DMS114 treated with DMSO at 0.1 percent for 48 hours (cell line): ENCODE measurements around the gene LIME1.
"Not testable (repeated sequence)": the region's sequence is repeated elsewhere in the genome, so short reads cannot be mapped to it uniquely, and the experiment has no call there.

ENCODE experiments used
- DNase-seq: peaks from one replicate; lab custom pipeline; 2025; ENCODE audit not compliant: unreplicated experiment; lab: John Stamatoyannopoulos, UW

LIME1 gene

DNA sequence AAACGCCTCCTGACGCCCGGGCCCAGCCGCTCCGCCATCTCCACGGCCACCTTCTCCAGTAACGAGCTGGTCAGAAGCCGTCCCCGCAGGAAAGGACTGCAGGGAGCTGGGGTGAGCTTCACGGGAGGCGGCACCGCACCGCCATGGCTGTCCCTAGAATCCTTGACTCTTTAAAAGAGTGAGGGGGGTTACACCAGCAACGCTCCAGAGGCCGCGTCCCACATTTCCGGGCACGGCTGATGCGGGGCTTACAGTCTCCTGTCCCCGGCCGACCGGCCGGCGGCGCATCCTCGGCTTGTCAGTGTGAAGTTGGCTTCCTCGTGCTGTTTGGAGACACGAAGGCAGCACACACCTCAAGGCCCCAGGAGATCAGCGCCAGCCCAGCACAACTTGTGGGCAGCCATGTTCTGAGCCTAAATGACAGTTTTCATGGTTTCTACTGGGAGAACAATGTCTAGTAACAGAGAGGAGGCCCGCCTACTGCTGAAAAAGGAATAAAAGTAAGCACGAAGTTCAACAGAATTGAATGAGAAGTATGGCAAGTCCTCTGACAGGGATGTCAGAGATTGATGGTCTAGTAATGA lies 33.5 kb downstream of the LIME1 start:
- DNase-seq, result no peak

DNA sequence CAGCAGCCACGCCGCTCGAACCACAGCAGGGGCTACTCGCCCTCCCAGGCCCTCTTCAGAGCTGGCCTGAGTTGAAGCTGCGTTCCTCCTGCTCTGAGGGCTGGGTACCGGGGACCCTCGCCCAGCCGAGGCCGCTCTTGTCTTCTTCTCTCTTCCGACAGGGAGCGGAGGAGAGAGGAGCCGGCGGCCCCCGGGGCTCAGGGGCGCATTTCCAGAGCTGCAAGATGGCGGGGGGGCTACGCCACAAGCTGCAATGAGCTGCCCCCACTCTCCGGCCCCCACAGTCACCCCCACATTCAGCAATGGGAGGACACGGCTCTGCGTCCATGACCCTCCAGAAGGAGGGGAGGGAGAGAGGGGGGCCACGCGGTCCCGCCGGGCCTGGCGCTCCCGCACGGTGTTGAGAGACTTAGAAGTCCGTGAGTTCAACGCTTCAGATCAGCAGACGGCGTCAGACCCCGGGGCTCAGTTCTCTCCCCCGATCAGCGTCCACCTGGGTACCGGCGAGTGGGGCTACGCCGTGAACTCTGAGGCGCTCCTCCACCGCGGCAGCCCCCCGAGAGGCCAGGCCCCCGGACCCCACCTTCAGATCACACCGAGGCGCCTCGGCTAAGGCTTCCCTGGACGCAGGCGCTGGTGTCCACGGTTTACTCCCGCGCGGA lies 34.7 kb downstream of the LIME1 start:
- no peak for DNase-seq

DNA sequence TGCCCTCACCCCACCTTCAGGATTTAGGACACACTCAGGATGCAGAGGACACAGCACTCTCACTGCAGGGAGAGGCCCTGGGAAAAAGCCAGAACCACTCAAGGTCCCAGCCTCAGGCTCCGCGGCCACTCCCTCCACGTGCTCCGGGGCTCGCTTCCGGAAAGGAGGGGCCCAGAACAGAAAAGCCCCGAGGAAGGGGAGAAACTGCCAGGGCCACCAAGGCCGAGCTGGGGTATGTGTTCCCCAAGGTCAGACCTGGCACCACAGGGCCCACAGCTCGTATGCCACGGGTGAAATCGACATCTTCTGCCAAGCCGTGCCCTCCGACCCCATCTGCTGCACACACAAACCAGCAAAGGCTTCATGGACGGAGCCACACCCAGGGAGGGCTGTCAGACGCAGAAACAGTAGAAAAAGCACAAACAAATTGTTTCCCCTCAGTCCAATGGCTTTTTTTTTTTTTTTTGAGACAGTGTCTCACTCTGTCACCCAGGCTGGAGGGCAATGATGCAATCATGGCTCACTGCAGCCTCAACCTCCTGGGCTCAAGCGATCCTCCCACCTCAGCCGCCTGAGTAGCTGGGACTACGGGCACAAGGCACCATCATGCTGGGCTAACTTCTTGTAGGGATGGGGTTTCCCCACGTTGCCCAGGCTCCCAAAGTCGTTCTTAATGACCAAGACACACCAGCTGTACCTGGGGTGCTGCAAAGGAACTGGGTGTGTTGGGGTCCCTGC lies 36.5 kb downstream of the LIME1 start:
- DNase-seq, result no peak

DNA sequence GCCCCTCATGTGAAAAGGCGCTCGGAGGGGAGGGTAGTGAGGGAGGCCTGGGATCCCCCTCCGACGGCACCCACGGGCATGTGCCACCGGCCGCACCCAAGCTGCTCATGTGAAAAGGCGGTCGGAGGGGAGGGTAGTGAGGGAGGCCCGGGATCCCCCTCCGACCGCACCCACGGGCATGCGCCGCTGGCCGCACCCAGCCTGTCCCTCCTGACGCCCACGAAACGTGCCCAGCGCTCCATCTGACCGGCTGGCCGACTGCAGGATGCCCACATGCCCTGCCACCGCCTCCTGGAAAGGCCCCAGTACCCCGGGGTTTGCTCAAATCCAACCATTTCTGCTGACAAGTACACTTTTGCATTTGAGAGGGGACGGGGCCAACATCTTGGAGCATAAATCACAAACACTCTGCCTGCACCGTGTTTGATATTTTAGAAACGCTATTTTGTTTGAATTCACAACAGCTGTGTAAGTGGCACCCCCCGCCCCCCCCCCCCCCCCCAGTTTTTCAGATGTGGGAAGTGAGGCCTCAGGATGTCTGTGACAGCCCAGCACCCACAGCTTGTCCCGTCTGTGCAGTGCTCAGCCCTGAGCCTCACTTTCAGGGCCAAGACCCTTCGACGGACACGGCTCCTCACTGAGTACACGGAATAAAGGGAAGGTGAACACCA lies 37.2 kb downstream of the LIME1 start:
- no peak for DNase-seq

DNA sequence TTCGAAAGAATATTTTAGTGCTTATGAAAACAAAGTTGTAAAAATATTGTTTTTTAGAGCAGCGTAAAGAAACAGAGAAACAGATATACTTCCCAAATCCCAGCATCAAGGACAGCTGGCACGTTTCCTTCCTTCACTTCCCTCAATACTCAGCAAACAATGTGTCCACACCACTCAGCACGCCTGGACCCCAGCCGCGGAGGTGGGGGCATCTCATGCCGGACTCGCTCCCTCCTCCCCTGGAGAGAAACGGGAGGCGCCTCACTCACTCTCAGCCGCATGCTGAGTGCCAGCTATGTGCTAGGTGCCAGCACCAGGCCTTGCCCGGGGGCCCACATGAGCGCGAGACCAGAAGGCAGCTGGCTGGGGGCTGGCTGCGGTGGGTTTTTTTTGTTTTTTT lies 37.8 kb downstream of the LIME1 start:
- DNase-seq, result no peak

DNA sequence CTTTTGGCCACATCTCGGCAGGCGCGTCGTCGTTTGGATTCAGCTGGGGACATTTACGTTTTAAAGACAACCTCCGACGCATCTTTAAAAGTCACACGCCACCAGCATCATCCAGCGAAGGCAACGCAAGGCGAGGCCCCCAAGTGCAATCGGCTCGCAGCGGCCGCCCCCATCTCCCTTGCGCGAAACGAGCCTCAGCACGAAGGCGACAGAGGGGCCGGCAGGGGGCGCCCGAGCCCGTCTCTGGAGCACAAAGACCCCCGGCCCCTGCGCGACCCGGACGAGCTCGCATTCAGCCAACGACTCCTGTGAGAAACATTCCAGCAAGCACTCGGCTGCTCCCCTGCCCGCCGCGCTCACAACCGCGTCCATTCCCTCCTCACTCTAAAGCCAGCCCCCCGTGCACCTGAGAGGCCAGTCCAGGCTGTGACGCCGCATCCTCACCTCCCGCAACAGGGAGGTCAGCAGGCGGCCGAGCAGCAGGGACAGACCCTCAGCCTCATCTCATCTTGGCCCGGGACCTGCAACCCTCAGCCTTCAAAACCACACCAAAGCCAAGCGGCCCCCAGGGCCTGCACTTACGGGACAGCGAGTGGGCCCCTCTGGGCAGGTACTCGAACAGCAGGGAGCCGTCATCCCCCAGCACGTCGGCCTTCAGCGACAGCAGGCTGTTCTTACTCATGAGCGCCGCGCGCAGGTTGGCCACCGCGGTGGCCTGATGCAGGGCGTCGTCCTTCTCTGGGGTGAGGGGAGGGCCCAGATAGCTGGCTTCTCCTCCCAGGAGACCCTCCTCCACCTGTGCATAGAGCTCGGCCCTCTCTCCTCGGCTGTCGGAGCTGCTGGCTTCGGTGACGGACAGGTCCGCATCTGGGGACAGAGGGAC lies 38.9 kb downstream of the LIME1 start:
- no peak for DNase-seq

DNA sequence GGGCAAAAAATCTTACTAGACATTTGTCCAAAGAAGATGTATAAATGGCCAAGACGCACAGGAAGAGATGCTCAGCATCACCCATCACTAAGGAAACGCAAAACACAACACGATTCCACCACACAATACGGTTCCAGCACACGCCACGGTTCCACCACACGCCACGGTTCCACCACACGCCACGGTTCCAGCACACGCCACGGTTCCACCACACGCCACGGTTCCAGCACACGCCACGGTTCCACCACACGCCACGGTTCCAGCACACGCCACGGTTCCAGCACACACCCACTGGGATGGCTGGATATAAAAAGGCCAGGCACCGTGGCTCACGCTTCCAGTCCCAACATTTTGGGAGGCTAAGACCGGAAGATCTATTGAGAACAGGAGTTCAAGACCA lies 40.4 kb downstream of the LIME1 start:
- not testable (repeated sequence) for DNase-seq

DNA sequence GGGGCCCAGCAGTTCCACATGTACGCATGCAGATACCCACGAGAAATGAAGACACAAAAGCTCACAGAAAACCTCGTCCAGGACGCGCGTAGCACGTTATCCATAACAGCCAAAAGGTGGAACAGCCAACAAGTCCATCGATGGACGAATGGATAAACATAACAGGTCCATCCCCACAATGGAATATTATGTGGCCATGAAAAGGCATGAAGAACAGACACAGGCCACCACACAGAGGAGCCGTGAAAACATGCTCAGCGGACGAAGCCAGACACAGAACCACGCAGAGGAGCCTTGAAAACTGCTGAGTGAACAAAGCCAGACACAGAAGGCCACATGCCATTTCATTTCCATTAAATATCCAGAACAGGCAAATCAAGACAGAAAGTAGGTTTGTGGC lies 41.1 kb downstream of the LIME1 start:
- DNase-seq, result no peak

DNA sequence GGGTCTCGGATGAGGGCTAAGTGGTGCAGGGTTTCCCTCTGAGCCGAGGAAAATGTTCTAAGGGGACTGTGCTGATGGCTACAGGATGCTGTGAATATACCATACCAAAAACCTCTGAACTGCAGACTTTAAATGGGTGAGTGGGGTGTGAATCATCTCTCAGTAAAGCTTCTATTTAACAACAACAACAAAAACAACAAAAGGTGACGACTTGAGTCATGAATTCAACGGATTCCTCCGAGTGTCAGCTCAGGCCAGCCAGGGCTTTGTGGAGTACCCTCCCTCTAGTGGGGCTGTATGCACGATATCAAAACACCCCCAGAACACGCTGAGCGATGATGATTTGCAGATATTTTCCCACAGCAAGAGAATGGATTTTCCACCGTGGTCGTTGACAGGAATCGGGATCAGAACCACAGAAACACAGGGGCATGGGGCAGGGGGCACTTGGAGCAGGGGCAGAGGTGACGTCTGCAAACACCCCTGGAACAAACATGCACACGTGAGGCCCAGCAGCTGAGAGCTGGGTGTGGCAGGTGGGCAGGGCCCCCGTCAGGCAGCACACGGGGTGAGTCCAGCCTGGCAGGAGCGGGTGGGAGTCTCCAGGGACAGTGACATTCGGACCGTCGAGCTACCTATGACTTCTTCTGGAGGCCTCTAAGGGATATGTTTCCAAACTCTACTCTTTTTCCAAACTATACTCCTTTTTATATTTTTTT lies 41.7 kb downstream of the LIME1 start:
- no peak for DNase-seq

DNA sequence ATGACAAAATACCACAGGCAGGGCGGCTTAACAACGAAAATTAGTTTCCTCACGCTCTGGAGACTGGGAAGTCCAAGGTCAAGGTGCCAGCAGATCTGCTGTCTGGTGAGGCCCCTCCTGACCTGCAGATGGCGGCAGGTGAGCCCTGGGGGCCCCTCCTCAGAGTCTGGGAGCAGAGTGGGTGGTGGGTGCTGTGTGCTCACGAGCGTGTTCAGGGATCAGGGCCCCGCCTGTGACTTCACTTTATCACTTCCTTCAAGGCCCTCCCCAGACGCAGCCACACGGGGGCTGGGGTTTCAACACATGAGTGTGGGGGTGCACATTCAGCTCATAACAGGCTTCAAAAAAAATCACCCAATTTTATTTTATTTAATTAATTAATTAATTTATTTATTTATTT lies 42.4 kb downstream of the LIME1 start:
- no peak for DNase-seq

DNA sequence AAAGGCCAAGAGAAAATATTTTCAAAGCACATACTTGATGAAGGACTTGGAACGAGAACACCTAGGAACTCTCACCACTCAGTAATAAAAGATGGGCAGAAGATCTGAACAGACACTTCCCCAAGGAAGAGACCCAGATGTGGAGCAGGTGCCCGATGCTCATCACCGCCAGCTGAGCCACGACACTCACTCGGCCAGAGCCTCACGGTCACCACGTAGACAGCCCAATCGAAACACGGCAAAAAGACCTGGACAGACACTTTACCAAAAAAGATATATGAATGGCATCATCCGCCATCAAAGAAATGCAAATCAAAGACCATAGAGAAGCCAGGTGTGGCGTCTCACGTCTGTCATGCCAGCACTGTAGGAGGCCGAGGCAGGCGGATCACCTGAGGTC lies 44.7 kb downstream of the LIME1 start:
- no peak for DNase-seq

DNA sequence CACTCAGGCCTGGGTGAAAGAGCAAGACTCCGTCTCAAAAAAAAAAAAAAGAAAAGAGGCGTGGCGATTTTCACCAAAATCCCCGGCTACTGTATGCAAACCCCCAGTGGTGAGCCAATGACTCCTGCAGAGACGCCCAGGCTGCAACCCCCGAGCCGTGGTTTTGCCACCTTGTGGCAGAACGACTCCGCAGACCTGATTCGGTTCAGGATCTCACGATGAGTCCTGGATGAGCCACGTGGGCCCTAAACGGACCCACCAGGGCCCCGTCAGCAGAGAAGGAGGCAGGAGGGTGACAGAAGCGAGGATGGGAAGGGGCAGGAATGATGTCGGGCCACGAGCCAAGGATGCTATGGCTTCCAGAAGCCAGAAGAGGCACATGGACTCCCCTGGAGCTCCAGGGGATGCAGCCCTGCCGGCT lies 45.6 kb downstream of the LIME1 start:
- DNase-seq, result no peak

DNA sequence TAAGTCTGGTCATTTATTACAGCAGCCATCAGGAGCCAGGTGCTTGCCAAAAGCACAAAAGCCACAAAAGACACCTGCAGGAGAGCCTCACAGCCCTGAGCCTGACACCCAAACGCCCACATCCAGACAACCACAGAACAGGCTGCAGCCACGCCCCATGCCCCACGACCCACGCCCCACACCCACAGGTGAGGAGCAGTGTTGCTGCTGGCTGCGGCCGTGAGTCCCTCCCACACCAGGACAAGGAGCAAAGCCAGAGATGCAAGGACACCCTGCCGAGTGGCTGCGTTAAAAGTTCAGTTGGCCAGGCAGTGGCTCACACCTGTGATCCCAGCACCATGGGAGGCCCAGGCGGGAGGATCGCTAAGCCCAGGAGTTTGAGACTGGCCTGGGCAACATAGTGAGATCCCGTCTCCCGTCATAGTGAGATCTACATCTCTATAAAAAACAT lies 46.1 kb downstream of the LIME1 start:
- DNase-seq, result no peak

DNA sequence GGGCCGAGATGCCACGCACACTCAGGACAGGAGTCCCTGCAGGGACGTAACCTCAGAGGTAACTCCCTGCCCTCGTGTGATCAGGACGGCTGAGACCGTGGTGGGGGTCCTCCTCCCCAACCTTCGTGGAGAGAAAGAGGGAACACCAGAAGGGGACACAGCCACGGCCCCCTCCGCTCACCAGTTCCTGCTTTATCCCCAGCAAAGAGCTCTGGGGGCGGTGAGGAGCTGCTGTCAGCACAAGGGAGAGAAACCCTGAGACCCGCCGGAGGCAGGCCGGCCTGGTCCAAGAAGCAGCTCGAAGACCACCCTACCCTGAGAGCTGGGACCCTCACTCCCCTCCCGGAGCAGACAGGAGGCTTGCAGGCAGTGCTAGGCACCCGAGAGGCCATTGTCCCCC lies 47.5 kb downstream of the LIME1 start:
- no peak for DNase-seq

DNA sequence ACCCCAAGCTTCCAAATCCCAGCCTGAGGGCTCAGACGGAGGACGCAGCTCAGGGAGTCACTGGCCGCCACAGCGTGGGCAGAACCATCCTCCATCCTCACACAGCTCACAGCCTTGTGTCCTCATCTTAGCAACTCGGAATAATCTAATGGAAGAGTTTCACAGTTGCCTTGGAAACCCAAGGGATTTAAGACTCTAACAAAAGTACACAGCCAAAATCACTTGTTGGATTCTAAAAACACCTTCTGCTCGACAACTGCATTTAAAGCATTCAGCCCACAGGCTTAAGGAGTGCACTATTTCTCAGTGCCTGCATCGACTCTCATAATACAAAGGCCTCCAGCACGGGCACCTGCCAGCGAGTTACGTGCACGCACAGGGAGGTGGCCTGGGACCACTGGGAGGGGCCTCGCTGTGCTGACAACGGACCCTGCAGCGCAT lies 49.2 kb downstream of the LIME1 start:
- DNase-seq, result no peak

DNA sequence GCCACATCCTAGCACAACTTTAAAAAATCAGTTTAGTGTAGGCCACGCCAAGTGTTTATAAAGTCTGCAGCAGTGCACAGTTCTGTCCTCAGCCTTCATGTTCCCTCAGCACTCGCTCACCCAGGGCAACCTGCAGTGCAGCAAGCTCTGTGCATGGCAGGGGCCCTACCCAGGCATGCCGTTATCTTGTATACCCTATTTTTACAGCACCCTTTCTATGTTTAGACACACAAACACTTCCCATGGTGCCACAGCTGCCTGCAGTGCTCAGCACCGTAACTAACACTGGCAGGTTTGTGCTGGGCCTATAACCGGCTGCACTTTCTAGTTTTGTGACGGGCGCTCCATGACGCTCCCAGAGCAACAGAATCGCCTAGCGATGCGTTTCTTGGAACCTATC lies 50.8 kb downstream of the LIME1 start:
- no peak for DNase-seq

DNA sequence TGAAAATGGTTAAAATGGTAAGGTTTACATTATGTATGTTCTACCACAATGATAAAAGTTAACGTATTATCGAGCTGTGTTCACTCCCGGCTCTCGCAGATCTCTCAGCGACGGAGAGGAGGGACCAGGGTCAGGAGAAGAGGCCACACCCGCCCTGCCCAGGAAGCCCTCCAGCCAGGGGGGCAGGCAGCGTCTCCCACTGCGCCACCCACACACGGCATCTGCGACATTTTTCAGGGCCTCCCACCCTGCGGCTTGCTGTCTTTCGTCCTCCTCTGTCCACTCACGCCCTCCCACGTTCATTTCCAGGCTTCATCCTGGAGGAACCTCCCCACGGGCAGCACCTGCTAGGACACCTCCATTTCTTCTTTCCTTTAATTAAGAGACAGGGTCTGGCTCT lies 51.3 kb downstream of the LIME1 start:
- DNase-seq, result no peak
